HG03378 (cell line): ENCODE results near the gene PRCC.

Experiments used
- ATAC-seq: cut with Tn5 transposase; IDR thresholded peaks from one replicate; pipeline ENCODE4 v1.9.1; 2021; ENCODE audit warnings: mild to moderate bottlenecking, moderate library complexity; ENCODE audit not compliant: unreplicated experiment

PRCC gene

GRCh38 chr1:156767101-156767878, at the start of gene PRCC:
PRCC (plus strand) TSS chr1:156767535; CDS start chr1:156767772, 237 bp downstream.
- ATAC-seq, result peak; percentile 88

- ATAC-seq, result no peak
Observed at GRCh38 chr1:156721131-156721530, 46.2 kb upstream of the PRCC start.

- no peak for ATAC-seq
Observed at GRCh38 chr1:156721535-156721934, 45.8 kb upstream of the PRCC start.

GRCh38 chr1:156725683-156726280, 41.6 kb upstream of the PRCC start:
- ATAC-seq, result peak; percentile 36

- ATAC-seq, result no peak
Observed at GRCh38 chr1:156726549-156727226, 40.6 kb upstream of the PRCC start.

- no peak for ATAC-seq
Observed at GRCh38 chr1:156727492-156727891, 39.8 kb upstream of the PRCC start.

- ATAC-seq, result peak; percentile 30
Observed at GRCh38 chr1:156727926-156728598, 39.3 kb upstream of the PRCC start, which contains the start of gene METTL25B. METTL25B (plus strand) TSS chr1:156728469; CDS start chr1:156729105, 636 bp downstream.

GRCh38 chr1:156728599-156729462, 38.5 kb upstream of the PRCC start, which contains the start of gene ISG20L2:
ISG20L2 (minus strand) TSS chr1:156728766; CDS start chr1:156727652, 1,114 bp downstream.
- peak; percentile 82 for ATAC-seq

- no peak for ATAC-seq
Observed at GRCh38 chr1:156733989-156734584, 33.2 kb upstream of the PRCC start.

- no peak for ATAC-seq
Observed at GRCh38 chr1:156738407-156738806, 28.9 kb upstream of the PRCC start.

- no peak for ATAC-seq
Observed at GRCh38 chr1:156738916-156739315, 28.4 kb upstream of the PRCC start.

GRCh38 chr1:156740237-156740740, 27.0 kb upstream of the PRCC start:
- ATAC-seq, result no peak

GRCh38 chr1:156740741-156741480, 26.4 kb upstream of the PRCC start, which contains the start of gene MRPL24:
MRPL24 (minus strand) TSS chr1:156741088; CDS start chr1:156738704, 2,384 bp downstream.
- ATAC-seq, result peak; percentile 77

- ATAC-seq, result no peak
Observed at GRCh38 chr1:156741481-156741983, 25.8 kb upstream of the PRCC start.

- no peak for ATAC-seq
Observed at GRCh38 chr1:156742017-156742416, 25.3 kb upstream of the PRCC start.

- no peak for ATAC-seq
Observed at GRCh38 chr1:156742801-156743200, 24.5 kb upstream of the PRCC start.

- ATAC-seq, result no peak
Observed at GRCh38 chr1:156743367-156744302, 23.7 kb upstream of the PRCC start.
